ENCODE results near the gene HINFP.

DNA sequence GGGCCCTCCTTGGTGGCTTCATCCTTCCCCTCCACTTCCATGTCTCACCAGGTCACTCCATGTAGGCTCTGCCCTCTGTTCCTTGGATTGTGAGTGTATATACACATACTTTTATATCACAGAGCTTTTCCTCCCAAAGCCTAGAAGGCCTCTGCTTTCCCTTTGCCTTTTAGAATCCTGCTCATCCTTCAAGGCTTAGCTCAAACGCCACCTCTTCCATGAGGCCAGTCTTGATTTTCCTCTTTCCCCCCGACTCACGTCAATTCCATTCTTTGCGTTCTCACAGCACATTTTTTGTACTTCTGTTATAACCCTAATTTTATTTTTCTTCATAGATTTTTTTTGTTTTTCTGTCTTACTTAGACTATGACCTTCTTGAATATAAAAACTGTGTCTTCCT is 31.2 kb downstream of the HINFP start:
- TF ChIP-seq, protein P1, sequence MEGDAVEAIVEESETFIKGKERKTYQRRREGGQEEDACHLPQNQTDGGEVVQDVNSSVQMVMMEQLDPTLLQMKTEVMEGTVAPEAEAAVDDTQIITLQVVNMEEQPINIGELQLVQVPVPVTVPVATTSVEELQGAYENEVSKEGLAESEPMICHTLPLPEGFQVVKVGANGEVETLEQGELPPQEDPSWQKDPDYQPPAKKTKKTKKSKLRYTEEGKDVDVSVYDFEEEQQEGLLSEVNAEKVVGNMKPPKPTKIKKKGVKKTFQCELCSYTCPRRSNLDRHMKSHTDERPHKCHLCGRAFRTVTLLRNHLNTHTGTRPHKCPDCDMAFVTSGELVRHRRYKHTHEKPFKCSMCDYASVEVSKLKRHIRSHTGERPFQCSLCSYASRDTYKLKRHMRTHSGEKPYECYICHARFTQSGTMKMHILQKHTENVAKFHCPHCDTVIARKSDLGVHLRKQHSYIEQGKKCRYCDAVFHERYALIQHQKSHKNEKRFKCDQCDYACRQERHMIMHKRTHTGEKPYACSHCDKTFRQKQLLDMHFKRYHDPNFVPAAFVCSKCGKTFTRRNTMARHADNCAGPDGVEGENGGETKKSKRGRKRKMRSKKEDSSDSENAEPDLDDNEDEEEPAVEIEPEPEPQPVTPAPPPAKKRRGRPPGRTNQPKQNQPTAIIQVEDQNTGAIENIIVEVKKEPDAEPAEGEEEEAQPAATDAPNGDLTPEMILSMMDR (IDR thresholded peaks at IDR 0.05) = no peak
- TF ChIP-seq POLR2A (IDR thresholded peaks at IDR 0.05) = no peak

Data from body of pancreas (tissue), 4 donors.